Caco-2 (cell line): ENCODE measurements around the gene CLIC5. TPM values are rescaled to one million over a fixed set of nuclear protein-coding genes. Genes with fewer than 3 reads are reported as not detected.

Experiments
- BruUV-seq: library from RNA; stranded (reverse); fragments of 400-500 nt; replicated peaks from 2 replicates; lab custom pipeline; 2021; lab: Mats Ljungman, UMichigan
- CTCF ChIA-PET: fragments of 300-600 bp; sonication (Branson Sonifier 250); formaldehyde crosslinking; loops from one replicate; lab custom pipeline; 2022; ENCODE audit warnings: antibody characterized with exemption; lab: Charles Lee
- POLR2A ChIA-PET: fragments of 300-600 bp; sonication (Branson Sonifier 250); formaldehyde crosslinking; loops from one replicate; lab custom pipeline; 2022; ENCODE audit warnings: antibody characterized with exemption; lab: Charles Lee
- DNase-seq, 2 experiments: peaks; one replicate each; pipeline versions ENCODE4 v3.0.0 to v3.0.0-alpha.2; 2020 to 2022
- H3K27me3 ChIP-seq: replicated peaks from 2 replicates; pipeline ENCODE4 v1.6.0; 2011; ENCODE audit warnings: low read length; ENCODE audit not compliant: control insufficient read depth, insufficient read depth
- H3K36me3 ChIP-seq: 2 replicates; pipeline ENCODE4 v1.5.1; 2011; ENCODE audit warnings: low read length; ENCODE audit not compliant: control insufficient read depth, insufficient read depth
- H3K4me1 ChIP-seq: fragments of 250-450 bp; sonication (Bioruptor Pico); 2 replicates; pipeline ENCODE4 v1.5.1; 2020; ENCODE audit warnings: mild to moderate bottlenecking
- H3K4me3 ChIP-seq: 2 replicates; pipeline ENCODE4 v1.5.1; 2011; ENCODE audit warnings: low read depth, mild to moderate bottlenecking, control low read depth, low read length
- H3K9me3 ChIP-seq: fragments of 250-450 bp; sonication (Bioruptor Pico); 2 replicates; pipeline ENCODE4 v1.5.1; 2020; ENCODE audit warnings: mild to moderate bottlenecking, moderate library complexity
- H3K27ac Mint-ChIP-seq: one replicate; pipeline ENCODE4 v1.8.0; 2022; ENCODE audit warnings: mixed read lengths; ENCODE audit not compliant: unreplicated experiment
- H3K27me3 Mint-ChIP-seq: one replicate; pipeline ENCODE4 v1.8.0; 2022; ENCODE audit warnings: mixed read lengths; ENCODE audit not compliant: insufficient read depth, unreplicated experiment
- H3K36me3 Mint-ChIP-seq: one replicate; pipeline ENCODE4 v1.8.0; 2022; ENCODE audit warnings: mild to moderate bottlenecking, mixed read lengths; ENCODE audit not compliant: insufficient read depth, unreplicated experiment
- H3K4me1 Mint-ChIP-seq: one replicate; pipeline ENCODE4 v1.8.0; 2022; ENCODE audit warnings: low read depth, mixed read lengths; ENCODE audit not compliant: unreplicated experiment
- H3K4me3 Mint-ChIP-seq: one replicate; pipeline ENCODE4 v1.8.0; 2022; ENCODE audit warnings: mild to moderate bottlenecking, moderate library complexity, mixed read lengths; ENCODE audit not compliant: unreplicated experiment
- H3K9me3 Mint-ChIP-seq: one replicate; pipeline ENCODE4 v1.8.0; 2022; ENCODE audit warnings: mixed read lengths; ENCODE audit not compliant: unreplicated experiment
- intact Hi-C: fragments of 100-400 bp; cut with micrococcal nuclease; formaldehyde crosslinking; loops from one replicate; pipeline ENCODE4 v1.10.0; 2022; ENCODE audit not compliant: unreplicated experiment
- total RNA-seq: library from RNA; stranded (reverse); gene quantifications from 2 replicates; pipeline ENCODE4 v1.2.3, GENCODE V29; 2022
- TF ChIP-seq, protein P1 (sequence below), 2 experiments: fragments of 200-600 bp in 1 of 2; IDR thresholded peaks; 1 replicate in 1 of 2; 2 replicates in 1 of 2; pipeline versions ENCODE4 v1.5.1 to v1.8.0; 2011 to 2022; ENCODE audit warnings: antibody characterized with exemption in 1 of 2, control low read depth in 1 of 2, inconsistent platforms in 1 of 2, low read depth in 1 of 2, low read length in 1 of 2, mild to moderate bottlenecking in 1 of 2, moderate library complexity in 1 of 2; ENCODE audit not compliant: insufficient read depth in 1 of 2, severe bottlenecking in 1 of 2, unreplicated experiment in 1 of 2

Gene CLIC5
- total RNA-seq, 1 experiment from 2014 or later: 15.1 TPM

DNA sequence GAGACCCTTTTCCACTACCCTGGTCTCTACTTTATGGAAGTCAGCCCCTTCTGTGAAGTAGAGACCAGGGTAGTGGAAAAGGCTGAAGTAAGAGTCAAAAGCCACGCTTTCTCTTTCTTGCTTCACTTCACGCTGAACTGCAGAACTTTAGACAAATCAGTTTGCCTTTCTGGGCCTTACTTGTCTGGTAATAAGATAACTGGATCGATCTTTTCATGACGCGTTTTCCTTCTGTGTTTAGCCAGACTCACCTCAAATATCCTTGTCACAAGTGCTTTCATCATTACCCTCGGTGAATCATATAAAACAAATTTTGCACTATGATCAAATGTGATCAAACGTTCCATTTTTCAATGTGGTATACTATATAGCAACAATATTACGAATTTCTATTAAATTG, 170.7 kb downstream of the CLIC5 start:
- Mint-ChIP-seq H3K27ac (no peak overlapping the region), H3K36me3 (no peaks in the 10 kb centered on the region), H3K9me3 (no peaks in the 10 kb centered on the region), H3K4me3 (no peak overlapping the region), H3K27me3 (no peaks in the 10 kb centered on the region), H3K4me1 (peaks cover 9% of the 10 kb centered on the region)
- BruUV-seq: no TSS peak
- Histone ChIP-seq H3K27me3 (no peaks in the 10 kb centered on the region), H3K4me1 (peaks cover 21% of the 10 kb centered on the region), H3K9me3 (no peaks in the 10 kb centered on the region), H3K36me3 (no peaks in the 10 kb centered on the region), H3K4me3 (no peak overlapping the region)
- ChIA-PET POLR2A (interaction anchor here (1.7 kb wide), 1 partner anchor 35 kb away, joined by 9 read pairs; no protein-coding TSS in a partner anchor), CTCF (no interaction called here)
- DNase-seq: no peak
- intact Hi-C loops: no loop called here
- TF ChIP-seq, protein P1, sequence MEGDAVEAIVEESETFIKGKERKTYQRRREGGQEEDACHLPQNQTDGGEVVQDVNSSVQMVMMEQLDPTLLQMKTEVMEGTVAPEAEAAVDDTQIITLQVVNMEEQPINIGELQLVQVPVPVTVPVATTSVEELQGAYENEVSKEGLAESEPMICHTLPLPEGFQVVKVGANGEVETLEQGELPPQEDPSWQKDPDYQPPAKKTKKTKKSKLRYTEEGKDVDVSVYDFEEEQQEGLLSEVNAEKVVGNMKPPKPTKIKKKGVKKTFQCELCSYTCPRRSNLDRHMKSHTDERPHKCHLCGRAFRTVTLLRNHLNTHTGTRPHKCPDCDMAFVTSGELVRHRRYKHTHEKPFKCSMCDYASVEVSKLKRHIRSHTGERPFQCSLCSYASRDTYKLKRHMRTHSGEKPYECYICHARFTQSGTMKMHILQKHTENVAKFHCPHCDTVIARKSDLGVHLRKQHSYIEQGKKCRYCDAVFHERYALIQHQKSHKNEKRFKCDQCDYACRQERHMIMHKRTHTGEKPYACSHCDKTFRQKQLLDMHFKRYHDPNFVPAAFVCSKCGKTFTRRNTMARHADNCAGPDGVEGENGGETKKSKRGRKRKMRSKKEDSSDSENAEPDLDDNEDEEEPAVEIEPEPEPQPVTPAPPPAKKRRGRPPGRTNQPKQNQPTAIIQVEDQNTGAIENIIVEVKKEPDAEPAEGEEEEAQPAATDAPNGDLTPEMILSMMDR (IDR thresholded peaks at IDR 0.05; ENCODE audit: insufficient read depth in 1 of 2, low read depth in 1 of 2, low read length in 1 of 2, severe bottlenecking in 1 of 2, unreplicated experiment in 1 of 2): no peak

DNA sequence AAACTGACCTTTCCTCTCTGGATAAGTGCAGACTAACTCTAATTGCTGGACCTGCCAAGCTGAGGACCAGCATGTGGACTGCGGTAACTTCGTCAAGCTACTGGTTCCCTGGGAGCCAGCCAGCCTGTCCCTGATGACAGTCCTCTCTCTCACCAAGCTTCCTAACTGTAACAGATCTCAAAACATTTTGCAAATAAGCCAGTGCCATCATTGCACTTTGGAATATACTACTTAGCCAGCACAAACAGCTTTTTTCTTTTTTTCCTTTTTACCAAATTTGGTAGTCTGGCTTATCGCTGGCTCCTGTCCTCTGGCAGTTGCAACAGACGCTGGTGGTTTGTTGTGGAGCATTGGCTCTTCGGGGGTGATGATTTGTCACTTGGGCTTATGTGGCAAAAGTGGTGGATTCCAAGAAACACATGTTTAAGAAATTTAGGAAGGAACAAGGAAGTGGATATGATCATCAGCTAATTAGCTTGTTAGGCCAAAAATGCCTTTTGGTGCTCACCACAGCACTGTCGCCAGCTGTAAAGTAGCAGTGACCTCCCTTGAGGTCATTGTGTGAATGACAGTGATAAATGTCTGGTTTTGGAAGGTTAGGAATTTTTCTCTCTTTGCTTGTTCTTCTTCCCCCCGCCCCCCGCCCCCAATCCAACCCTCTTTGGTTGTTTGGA, 171.7 kb downstream of the CLIC5 start:
- Histone ChIP-seq H3K4me3 (no peak overlapping the region), H3K36me3 (no peaks in the 10 kb centered on the region), H3K9me3 (no peaks in the 10 kb centered on the region), H3K27me3 (no peaks in the 10 kb centered on the region), H3K4me1 (peaks cover 21% of the 10 kb centered on the region)
- Mint-ChIP-seq H3K4me1 (peaks cover 9% of the 10 kb centered on the region), H3K4me3 (no peak overlapping the region), H3K9me3 (no peaks in the 10 kb centered on the region), H3K36me3 (no peaks in the 10 kb centered on the region), H3K27me3 (no peaks in the 10 kb centered on the region), H3K27ac (peak overlapping the region; percentile 11)
- CTCF ChIA-PET: interaction anchor here (0.6 to 1.5 kb wide), 3 partner anchors 16 to 234 kb away, joined by 3 to 6 read pairs (median 3); no protein-coding TSS in a partner anchor
- BruUV-seq: no TSS peak
- intact Hi-C loops: loop anchor here (1.0 kb wide), 1 partner anchor 36 kb away; no protein-coding TSS in a partner anchor
- TF ChIP-seq, protein P1 (IDR thresholded peaks at IDR 0.05; ENCODE audit: insufficient read depth in 1 of 2, low read depth in 1 of 2, low read length in 1 of 2, severe bottlenecking in 1 of 2, unreplicated experiment in 1 of 2): no peak
- no peak for DNase-seq
- POLR2A ChIA-PET: interaction anchor here (1.7 kb wide), 1 partner anchor 36 kb away, joined by 9 read pairs; no protein-coding TSS in a partner anchor

DNA sequence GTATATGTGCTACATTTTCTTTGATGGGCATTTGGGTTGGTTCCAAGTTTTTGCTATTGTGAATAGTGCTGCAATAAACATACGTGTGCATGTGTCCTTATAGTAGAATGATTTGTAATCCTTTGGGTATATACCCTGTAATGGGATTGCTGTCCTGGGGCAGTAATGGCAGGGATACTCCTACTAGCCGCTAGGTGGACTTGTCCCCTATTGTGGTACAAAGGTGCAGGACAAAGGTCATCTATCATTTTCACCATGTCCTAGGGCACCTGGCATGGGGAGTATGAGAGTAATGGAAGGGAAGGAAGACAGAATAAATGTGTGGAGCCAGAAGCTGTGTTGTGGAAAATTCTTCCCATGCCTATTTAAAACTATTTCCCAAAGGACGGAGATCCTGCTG, 174.6 kb downstream of the CLIC5 start:
- DNase-seq: no peak
- no peak overlapping the region for H3K4me3 Mint-ChIP-seq
- Histone ChIP-seq H3K4me3 (no peak overlapping the region), H3K36me3 (no peaks in the 10 kb centered on the region), H3K9me3 (no peaks in the 10 kb centered on the region), H3K27me3 (no peaks in the 10 kb centered on the region), H3K4me1 (peaks cover 21% of the 10 kb centered on the region)
- POLR2A ChIA-PET: interaction anchor here (0.8 kb wide), 1 partner anchor 39 kb away, joined by 3 read pairs; no protein-coding TSS in a partner anchor
- CTCF ChIA-PET: no interaction called here
- no peaks in the 10 kb centered on the region for H3K9me3 Mint-ChIP-seq
- H3K27ac Mint-ChIP-seq: no peak overlapping the region
- TF ChIP-seq, protein P1 (IDR thresholded peaks at IDR 0.05; ENCODE audit: insufficient read depth in 1 of 2, low read depth in 1 of 2, low read length in 1 of 2, severe bottlenecking in 1 of 2, unreplicated experiment in 1 of 2): no peak
- H3K4me1 Mint-ChIP-seq: peaks cover 11% of the 10 kb centered on the region
- BruUV-seq: no TSS peak
- no peaks in the 10 kb centered on the region for H3K36me3 Mint-ChIP-seq
- intact Hi-C loops: no loop called here
- H3K27me3 Mint-ChIP-seq: no peaks in the 10 kb centered on the region
